GM23338 (cell line): Measurements from ENCODE around the gene PGC. TPM values are rescaled to one million over a fixed set of nuclear protein-coding genes. Genes with fewer than 3 reads are reported as not detected.

Experiments
- ATAC-seq: fragments of 200-7000 bp; cut with Tn5 transposase; 3 replicates; pipeline ENCODE4 v1.9.1; 2020
- DNase-seq: peaks from one replicate; pipeline ENCODE4 v3.0.0-alpha.2; 2015; ENCODE audit warnings: low spot score
- H2AFZ ChIP-seq: fragments of 200-600 bp; sonication (generic); 2 replicates; pipeline ENCODE4 v1.8.0; 2016; ENCODE audit warnings: antibody characterized with exemption, mild to moderate bottlenecking, moderate library complexity
- H3F3A ChIP-seq: fragments of 200-600 bp; sonication (generic); replicated peaks from 2 replicates; pipeline ENCODE4 v1.8.0; 2017; ENCODE audit warnings: antibody characterized with exemption, mixed run types, low read depth
- H3K27ac ChIP-seq: fragments of 200-600 bp; sonication (generic); 2 replicates; pipeline ENCODE4 v1.6.1; 2016; ENCODE audit warnings: low read depth
- H3K27me3 ChIP-seq: fragments of 200-600 bp; sonication (generic); 2 replicates; pipeline ENCODE4 v1.8.0; 2016; ENCODE audit warnings: mild to moderate bottlenecking, mixed run types, moderate library complexity; ENCODE audit not compliant: insufficient read depth
- H3K36me3 ChIP-seq: fragments of 200-600 bp; sonication (generic); 2 replicates; pipeline ENCODE4 v1.8.0; 2016; ENCODE audit warnings: mild to moderate bottlenecking; ENCODE audit not compliant: insufficient read depth
- H3K4me1 ChIP-seq: fragments of 200-600 bp; sonication (generic); 2 replicates; pipeline ENCODE4 v1.8.0; 2016; ENCODE audit warnings: mild to moderate bottlenecking, moderate library complexity; ENCODE audit not compliant: insufficient read depth
- H3K4me2 ChIP-seq: fragments of 200-600 bp; sonication (generic); 2 replicates; pipeline ENCODE4 v1.7.1; 2017; ENCODE audit warnings: mixed run types
- H3K4me3 ChIP-seq: fragments of 200-600 bp; sonication (generic); 2 replicates; pipeline ENCODE4 v1.6.1; 2016; ENCODE audit warnings: mixed run types
- H3K79me2 ChIP-seq: fragments of 200-600 bp; sonication (generic); replicated peaks from 2 replicates; pipeline ENCODE4 v1.8.0; 2017; ENCODE audit warnings: mild to moderate bottlenecking; ENCODE audit not compliant: insufficient read depth
- H3K9me2 ChIP-seq: fragments of 200-600 bp; sonication (generic); 2 replicates; pipeline ENCODE4 v1.8.0; 2017; ENCODE audit not compliant: insufficient read depth
- H4K20me1 ChIP-seq: fragments of 200-600 bp; sonication (generic); replicated peaks from 2 replicates; pipeline ENCODE4 v1.8.0; 2017; ENCODE audit warnings: mild to moderate bottlenecking; ENCODE audit not compliant: insufficient read depth
- H3K27ac Mint-ChIP-seq: 2 replicates; pipeline ENCODE4 v1.8.0; 2020; ENCODE audit warnings: inconsistent platforms, mild to moderate bottlenecking, moderate library complexity, mixed read lengths
- H3K27me3 Mint-ChIP-seq: 3 replicates; pipeline ENCODE4 v1.8.0; 2022; ENCODE audit warnings: low read depth, mild to moderate bottlenecking, moderate library complexity, mixed read lengths, inconsistent platforms; ENCODE audit not compliant: insufficient read depth, poor library complexity
- H3K36me3 Mint-ChIP-seq: 3 replicates; pipeline ENCODE4 v1.8.0; 2021; ENCODE audit warnings: low read depth, mild to moderate bottlenecking, inconsistent platforms, moderate library complexity, mixed read lengths
- H3K4me1 Mint-ChIP-seq: 3 replicates; pipeline ENCODE4 v1.8.0; 2020; ENCODE audit warnings: mild to moderate bottlenecking, inconsistent platforms, mixed read lengths
- H3K4me3 Mint-ChIP-seq: 3 replicates; pipeline ENCODE4 v1.8.0; 2021; ENCODE audit warnings: moderate library complexity, mild to moderate bottlenecking, inconsistent platforms, mixed read lengths
- H3K9me3 Mint-ChIP-seq: 3 replicates; pipeline ENCODE4 v1.8.0; 2020; ENCODE audit warnings: moderate library complexity, mild to moderate bottlenecking, inconsistent platforms, mixed read lengths
- CREB1 ChIP-seq: fragments of 250-450 bp; sonication (Bioruptor Pico); IDR thresholded peaks from 2 replicates; pipeline ENCODE4 v1.5.0; 2020; ENCODE audit warnings: low read depth, mild to moderate bottlenecking, moderate library complexity
- CTCF ChIP-seq, 2 experiments: fragments of 200-600 bp in 1 of 2; sonication (generic) in 1 of 2; conservative IDR thresholded peaks; 2 replicates each; pipeline versions ENCODE4 v1.5.1 to v1.6.1; 2016 to 2017; ENCODE audit warnings: antibody characterized with exemption in 2 of 2, low read depth in 2 of 2, mild to moderate bottlenecking in 2 of 2, moderate library complexity in 1 of 2
- ETS1 ChIP-seq: IDR thresholded peaks from 2 replicates; pipeline ENCODE4 v1.6.1; 2016; ENCODE audit warnings: antibody characterized with exemption
- EZH2 ChIP-seq: fragments of 200-600 bp; sonication (generic); IDR thresholded peaks from one replicate; pipeline ENCODE4 v1.8.0; 2017; ENCODE audit warnings: antibody characterized with exemption, mild to moderate bottlenecking, low read depth; ENCODE audit not compliant: unreplicated experiment
- JUNB ChIP-seq: IDR thresholded peaks from one replicate; pipeline ENCODE4 v1.6.1; 2016; ENCODE audit warnings: antibody characterized with exemption; ENCODE audit not compliant: unreplicated experiment
- POLR2AphosphoS5 ChIP-seq: IDR thresholded peaks from 2 replicates; pipeline ENCODE4 v1.6.1; 2016; ENCODE audit warnings: antibody characterized with exemption, low read depth
- REST ChIP-seq: IDR thresholded peaks from one replicate; pipeline ENCODE4 v1.6.1; 2018; ENCODE audit warnings: antibody characterized with exemption; ENCODE audit not compliant: unreplicated experiment
- ZNF114 ChIP-seq: fragments of 250-450 bp; sonication (Bioruptor Pico); IDR thresholded peaks from 2 replicates; pipeline ENCODE4 v1.5.0; 2020; ENCODE audit warnings: mild to moderate bottlenecking, moderate library complexity
- ZNF331 ChIP-seq: fragments of 250-450 bp; sonication (Bioruptor Pico); IDR thresholded peaks from 2 replicates; pipeline ENCODE4 v1.5.0; 2020; ENCODE audit warnings: low read depth, mild to moderate bottlenecking, moderate library complexity
- polyA plus RNA-seq: library from polyadenylated mRNA; unstranded; fragments of >200 nt; fragmentation: Nextera tagmentation; extraction: Ambion mirVana; gene quantifications from 2 replicates; pipeline ENCODE4 v1.2.1, GENCODE V29; 2016
- total RNA-seq: library from RNA; depleted of rRNA; stranded (reverse); fragments of >200 nt; shearing (Covaris generic); gene quantifications from 2 replicates; pipeline ENCODE4 v1.2.3, GENCODE V29; 2014

PGC gene
- total and polyA plus RNA-seq, 2 experiments from 2014 or later: not detected

- Histone ChIP-seq H3K27ac (no peak overlapping the region), H2AFZ (no peak overlapping the region), H3K4me2 (no peak overlapping the region), H4K20me1 (no peaks in the 10 kb centered on the region), H3K79me2 (no peaks in the 10 kb centered on the region), H3K27me3 (no peaks in the 10 kb centered on the region), H3K9me2 (no peaks in the 10 kb centered on the region), H3K4me1 (peaks cover 7% of the 10 kb centered on the region), H3F3A (no peaks in the 10 kb centered on the region), H3K4me3 (no peak overlapping the region), H3K36me3 (no peaks in the 10 kb centered on the region)
- Mint-ChIP-seq H3K27me3 (peaks cover 11% of the 10 kb centered on the region), H3K27ac (no peak overlapping the region), H3K36me3 (no peaks in the 10 kb centered on the region), H3K9me3 (no peaks in the 10 kb centered on the region), H3K4me3 (no peak overlapping the region), H3K4me1 (peaks cover 19% of the 10 kb centered on the region)
- ATAC-seq (no peak), DNase-seq (no peak)
- TF ChIP-seq ETS1 (no peak), JUNB (no peak), EZH2 (no peak), CTCF (conservative IDR thresholded peaks at IDR 0.05; ENCODE audit: low read depth in 2 of 2) (no peak)
These were observed 56.5 kb downstream of the PGC start for GRCh38 chr6:41690541-41691330.

GRCh38 chr6:41689171-41690008 is 57.8 kb downstream of the PGC start:
- no peaks in the 10 kb centered on the region for H3K9me3 Mint-ChIP-seq
- no peak for TF ChIP-seq ETS1
- TF ChIP-seq CTCF (conservative IDR thresholded peaks at IDR 0.05; ENCODE audit: low read depth in 2 of 2): no peak
- TF ChIP-seq CREB1 (CRISPR knock-in tag): no peak
- no peak for TF ChIP-seq ZNF114 (CRISPR knock-in tag)
- no peak for TF ChIP-seq JUNB
- no peak for TF ChIP-seq REST
- no peak for TF ChIP-seq ZNF331
- no peak for TF ChIP-seq POLR2AphosphoS5

More at GRCh38 chr6:41689171-41690008, 57.8 kb downstream of the PGC start:
- H3K4me2 ChIP-seq: no peak overlapping the region
- no peaks in the 10 kb centered on the region for H3K27me3 ChIP-seq
- H3K36me3 ChIP-seq: no peaks in the 10 kb centered on the region
- no peaks in the 10 kb centered on the region for H3K9me2 ChIP-seq
- H4K20me1 ChIP-seq: no peaks in the 10 kb centered on the region
- no peaks in the 10 kb centered on the region for H3F3A ChIP-seq
- no peak overlapping the region for H2AFZ ChIP-seq
- no peak overlapping the region for H3K27ac Mint-ChIP-seq
- no peak overlapping the region for H3K4me3 Mint-ChIP-seq
- ATAC-seq (no peak), DNase-seq (no peak)
- H3K36me3 Mint-ChIP-seq: no peaks in the 10 kb centered on the region
- H3K79me2 ChIP-seq: no peaks in the 10 kb centered on the region
- no peak overlapping the region for H3K27ac ChIP-seq
- H3K4me3 ChIP-seq: no peak overlapping the region
- H3K4me1 Mint-ChIP-seq: peaks cover 19% of the 10 kb centered on the region
- peaks cover 7% of the 10 kb centered on the region for H3K4me1 ChIP-seq
- peaks cover 11% of the 10 kb centered on the region for H3K27me3 Mint-ChIP-seq
